Neutrophil (primary cell): ENCODE results near the gene RENBP.

ENCODE experiments used
- H3K27ac ChIP-seq: fragments of 200-600 bp; sonication (generic); 2 replicates; pipeline ENCODE4 v1.5.1; 2016; ENCODE audit warnings: mild to moderate bottlenecking, moderate library complexity
- H3K27me3 ChIP-seq: fragments of 200-600 bp; sonication (generic); 2 replicates; pipeline ENCODE4 v1.6.0; 2016; ENCODE audit warnings: mild to moderate bottlenecking
- H3K36me3 ChIP-seq: fragments of 200-600 bp; sonication (generic); 2 replicates; pipeline ENCODE4 v1.5.1; 2017
- H3K4me1 ChIP-seq, 2 experiments: fragments of 200-600 bp in 1 of 2; sonication (generic) in 1 of 2; 1 replicate in 1 of 2; 2 replicates in 1 of 2; pipeline versions ENCODE4 v1.5.1 to v1.6.1; 2013 to 2016; ENCODE audit warnings: low read depth in 1 of 2, low read length in 1 of 2, mild to moderate bottlenecking in 1 of 2, moderate library complexity in 1 of 2; ENCODE audit not compliant: control insufficient read depth in 1 of 2, insufficient read depth in 1 of 2
- H3K4me3 ChIP-seq, 2 experiments: fragments of 200-600 bp in 1 of 2; sonication (generic) in 1 of 2; 1 replicate in 1 of 2; 2 replicates in 1 of 2; pipeline ENCODE4 v1.5.1; 2013 to 2016; ENCODE audit warnings: low read depth in 1 of 2, low read length in 1 of 2, mild to moderate bottlenecking in 1 of 2, moderate library complexity in 1 of 2
- H3K9me3 ChIP-seq: fragments of 200-600 bp; sonication (generic); 2 replicates; pipeline ENCODE4 v1.5.1; 2016
- CTCF ChIP-seq: fragments of 200-600 bp; sonication (generic); IDR thresholded peaks from 2 replicates; pipeline ENCODE4 v1.5.1; 2016; ENCODE audit warnings: antibody characterized with exemption

The RENBP gene

GRCh38 chrX:153932220-153932915 lies 12.1 kb downstream of the RENBP start:
- no peak for TF ChIP-seq CTCF
- Histone ChIP-seq H3K4me3 (no peak overlapping the region), H3K27ac (no peak overlapping the region)

GRCh38 chrX:153931748-153932147 lies 12.7 kb downstream of the RENBP start:
- TF ChIP-seq CTCF: no peak
- no peaks in the 10 kb centered on the region for H3K27me3 ChIP-seq
- peaks cover 24 to 42% of the 10 kb centered on the region in 2 experiments for H3K4me1 ChIP-seq
- no peaks in the 10 kb centered on the region for H3K9me3 ChIP-seq
- no peak overlapping the region for H3K27ac ChIP-seq
- peaks cover 18% of the 10 kb centered on the region for H3K36me3 ChIP-seq
- no peak overlapping the region for H3K4me3 ChIP-seq

More at GRCh38 chrX:153932220-153932915, 12.1 kb downstream of the RENBP start:
- H3K36me3 ChIP-seq: peaks cover 18% of the 10 kb centered on the region
- peaks cover 24 to 36% of the 10 kb centered on the region in 2 experiments for H3K4me1 ChIP-seq
- H3K27me3 ChIP-seq: no peaks in the 10 kb centered on the region
- H3K9me3 ChIP-seq: no peaks in the 10 kb centered on the region

GRCh38 chrX:153931151-153931550 lies 13.3 kb downstream of the RENBP start:
- no peak for TF ChIP-seq CTCF
- peaks cover 18% of the 10 kb centered on the region for H3K36me3 ChIP-seq
- H3K27ac ChIP-seq: no peak overlapping the region

DNA sequence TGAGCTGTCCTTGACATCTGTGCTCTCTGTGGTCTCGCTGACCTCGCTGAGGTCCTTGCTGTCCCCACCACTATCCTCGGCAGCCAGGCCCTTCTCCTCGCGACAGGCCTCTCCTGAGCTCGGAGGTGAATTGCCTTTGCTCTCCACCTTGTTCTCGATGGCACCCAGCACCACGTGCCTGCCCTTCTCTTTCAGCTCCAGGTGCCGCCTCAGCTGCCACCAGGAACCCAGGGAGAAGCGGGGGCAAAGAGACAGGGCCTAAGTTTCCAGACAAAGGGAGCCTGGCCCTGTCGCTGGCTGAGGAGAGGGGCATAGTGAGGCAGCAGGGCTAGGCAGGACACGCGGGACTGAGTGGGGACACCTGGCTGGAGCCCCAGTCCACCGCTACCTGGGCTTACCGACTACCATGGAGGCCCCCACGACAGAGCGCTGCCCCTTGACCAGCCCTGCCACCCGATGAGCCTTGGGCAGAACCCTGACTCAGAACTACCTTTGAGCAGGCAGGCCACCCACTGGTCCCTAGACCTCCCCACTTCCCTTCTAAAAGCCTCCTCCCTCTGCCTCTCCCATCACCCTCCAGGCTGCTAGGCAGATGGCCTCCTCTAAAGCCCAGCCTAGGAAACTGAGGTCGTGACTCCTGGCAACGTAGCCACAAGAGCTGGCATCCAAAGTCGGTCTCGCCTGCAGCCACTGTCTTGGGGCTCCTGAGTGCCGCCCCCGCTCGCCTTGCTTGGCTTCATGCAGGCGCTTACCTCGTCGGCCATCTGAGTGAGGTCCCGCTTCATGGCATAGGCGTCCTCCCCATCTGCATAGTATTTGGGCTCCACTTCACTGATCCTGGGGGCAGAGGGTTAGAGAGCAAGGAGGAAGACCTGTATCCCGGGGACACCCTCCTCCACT lies 14.2 kb downstream of the RENBP start:
- Histone ChIP-seq H3K4me1 (peaks cover 24 to 51% of the 10 kb centered on the region in 2 experiments), H3K4me3 (no peak overlapping the region), H3K9me3 (no peaks in the 10 kb centered on the region), H3K27me3 (no peaks in the 10 kb centered on the region), H3K27ac (peak overlapping the region; percentile 100), H3K36me3 (peaks cover 18% of the 10 kb centered on the region)
- TF ChIP-seq CTCF: no peak

More at GRCh38 chrX:153931151-153931550, 13.3 kb downstream of the RENBP start:
- H3K9me3 ChIP-seq: no peaks in the 10 kb centered on the region
- H3K27me3 ChIP-seq: no peaks in the 10 kb centered on the region
- H3K4me1 ChIP-seq: peaks cover 24 to 48% of the 10 kb centered on the region in 2 experiments
- H3K4me3 ChIP-seq: no peak overlapping the region

DNA sequence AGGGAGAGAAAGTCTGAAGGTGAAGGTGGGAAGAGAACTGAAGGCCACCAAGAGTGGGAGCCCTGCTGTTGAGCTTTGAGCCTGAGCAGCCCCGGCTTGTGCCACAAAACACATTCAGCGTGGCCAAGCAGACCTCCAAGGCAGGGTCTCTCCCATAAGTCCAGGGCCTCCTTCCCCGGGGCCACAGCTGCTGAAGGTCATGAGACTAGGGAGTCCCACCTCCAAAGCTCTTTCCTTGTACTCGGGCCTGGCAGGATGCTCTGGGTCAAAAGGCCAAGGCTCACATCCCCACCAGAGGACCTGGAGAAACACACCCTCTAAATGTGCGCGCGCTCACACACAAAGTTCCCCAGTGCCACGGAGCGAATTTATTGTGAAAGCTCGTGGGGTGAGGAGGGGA lies 14.9 kb downstream of the RENBP start:
- Histone ChIP-seq H3K4me3 (no peak overlapping the region), H3K4me1 (peaks cover 24 to 57% of the 10 kb centered on the region in 2 experiments), H3K9me3 (no peaks in the 10 kb centered on the region), H3K27ac (peak overlapping the region; percentile 100), H3K36me3 (peaks cover 18% of the 10 kb centered on the region), H3K27me3 (no peaks in the 10 kb centered on the region)
- TF ChIP-seq CTCF: no peak
